Measurements from ENCODE around the gene GGTA1.

GGTA1 gene

DNA sequence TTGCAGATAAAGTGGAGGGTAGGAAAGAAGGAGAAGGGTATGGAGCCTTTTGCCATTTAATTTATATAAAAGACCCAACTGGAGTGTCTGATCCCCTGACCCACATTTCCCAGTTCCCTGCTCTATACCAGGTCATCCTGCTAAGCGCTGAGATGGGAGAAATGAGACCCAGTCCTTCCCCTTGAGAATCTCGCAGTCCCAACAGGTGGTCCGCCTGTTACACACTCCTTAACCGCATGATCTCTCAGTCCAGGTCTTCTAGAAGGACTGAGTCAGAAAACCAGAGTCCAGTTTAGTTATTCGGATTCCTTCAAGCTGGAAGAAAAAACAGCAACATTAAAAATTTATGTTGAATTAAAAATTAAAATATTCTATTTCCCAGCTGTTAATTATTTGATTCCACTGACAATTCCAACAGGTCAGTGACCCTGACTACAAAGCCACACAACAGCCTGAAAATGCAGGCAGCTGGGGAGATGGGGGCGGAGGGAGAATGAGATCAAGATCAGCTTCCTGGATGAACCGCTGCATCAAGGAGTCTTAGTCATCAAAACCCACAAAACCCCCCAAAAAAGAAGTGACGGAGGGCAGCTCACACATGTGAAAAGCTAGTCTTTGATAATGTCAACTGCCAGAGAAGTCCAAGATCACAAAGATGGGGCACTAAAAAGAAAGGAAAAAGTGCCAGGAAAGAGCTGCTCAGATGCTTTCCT is 44.0 kb downstream of the GGTA1 start:
- TF ChIP-seq, protein P1, sequence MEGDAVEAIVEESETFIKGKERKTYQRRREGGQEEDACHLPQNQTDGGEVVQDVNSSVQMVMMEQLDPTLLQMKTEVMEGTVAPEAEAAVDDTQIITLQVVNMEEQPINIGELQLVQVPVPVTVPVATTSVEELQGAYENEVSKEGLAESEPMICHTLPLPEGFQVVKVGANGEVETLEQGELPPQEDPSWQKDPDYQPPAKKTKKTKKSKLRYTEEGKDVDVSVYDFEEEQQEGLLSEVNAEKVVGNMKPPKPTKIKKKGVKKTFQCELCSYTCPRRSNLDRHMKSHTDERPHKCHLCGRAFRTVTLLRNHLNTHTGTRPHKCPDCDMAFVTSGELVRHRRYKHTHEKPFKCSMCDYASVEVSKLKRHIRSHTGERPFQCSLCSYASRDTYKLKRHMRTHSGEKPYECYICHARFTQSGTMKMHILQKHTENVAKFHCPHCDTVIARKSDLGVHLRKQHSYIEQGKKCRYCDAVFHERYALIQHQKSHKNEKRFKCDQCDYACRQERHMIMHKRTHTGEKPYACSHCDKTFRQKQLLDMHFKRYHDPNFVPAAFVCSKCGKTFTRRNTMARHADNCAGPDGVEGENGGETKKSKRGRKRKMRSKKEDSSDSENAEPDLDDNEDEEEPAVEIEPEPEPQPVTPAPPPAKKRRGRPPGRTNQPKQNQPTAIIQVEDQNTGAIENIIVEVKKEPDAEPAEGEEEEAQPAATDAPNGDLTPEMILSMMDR (IDR thresholded peaks at IDR 0.05; ENCODE audit: extremely low read depth, missing control alignments) = no peak

DNA sequence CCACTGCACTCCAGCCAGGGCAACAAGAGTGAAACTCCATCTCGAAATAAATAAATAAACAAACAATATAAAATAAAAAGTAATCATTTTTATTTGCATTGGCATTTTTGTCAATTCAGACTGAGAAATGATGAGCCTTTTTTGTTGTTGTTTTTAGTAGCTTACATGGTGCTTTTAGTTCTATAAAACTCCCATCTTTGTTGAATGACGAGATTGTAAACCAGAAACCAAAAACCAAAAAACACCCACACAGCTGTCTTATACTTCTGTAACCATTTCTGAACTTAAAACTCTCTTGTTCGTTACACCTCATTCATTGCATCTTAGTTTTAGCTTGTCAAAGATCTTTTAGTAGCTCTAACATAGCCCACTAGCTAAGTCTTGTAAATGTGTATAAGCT is 44.7 kb downstream of the GGTA1 start:
- TF ChIP-seq, protein P1 (IDR thresholded peaks at IDR 0.05; ENCODE audit: extremely low read depth, missing control alignments) = no peak
- DNase-seq (ENCODE audit: low spot score) = peak; percentile 25

More for the DNA sequence above, 44.0 kb downstream of the GGTA1 start:
- DNase-seq (ENCODE audit: low spot score) = peak; percentile 40

DNA sequence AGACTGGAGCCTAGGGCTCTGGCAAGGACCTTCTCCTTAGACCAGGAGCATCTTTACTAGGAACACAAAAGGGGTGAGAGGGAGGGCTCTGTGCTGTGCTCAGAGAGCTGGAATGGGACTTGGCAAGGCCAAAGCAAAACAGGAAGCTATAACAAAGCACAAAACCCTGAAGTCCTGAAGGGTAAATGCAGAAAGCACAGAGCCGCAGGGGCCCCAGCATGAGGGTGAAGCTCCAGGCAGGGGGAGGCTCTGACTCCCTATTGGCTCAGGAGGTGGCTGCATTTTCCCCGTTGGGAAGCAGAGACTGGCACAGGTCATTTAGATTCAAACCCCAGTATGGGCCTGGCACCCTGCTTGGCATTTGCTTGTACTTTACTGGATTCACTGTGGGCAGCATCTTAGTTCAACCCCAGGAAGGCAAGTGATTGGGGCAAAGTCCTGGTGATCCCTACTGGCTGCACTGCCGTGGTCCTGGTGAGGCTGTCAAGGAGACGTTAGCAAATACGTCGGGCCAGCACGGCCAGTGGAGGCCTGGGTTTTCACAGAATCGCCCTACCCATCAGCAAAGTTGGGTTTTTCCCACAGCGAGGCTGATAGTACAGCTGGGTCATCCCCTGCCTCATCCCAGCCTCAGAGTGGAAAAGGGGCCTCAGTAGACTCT is 46.3 kb downstream of the GGTA1 start:
- DNase-seq (ENCODE audit: low spot score) = no peak
- TF ChIP-seq, protein P1 (IDR thresholded peaks at IDR 0.05; ENCODE audit: extremely low read depth, missing control alignments) = no peak

DNA sequence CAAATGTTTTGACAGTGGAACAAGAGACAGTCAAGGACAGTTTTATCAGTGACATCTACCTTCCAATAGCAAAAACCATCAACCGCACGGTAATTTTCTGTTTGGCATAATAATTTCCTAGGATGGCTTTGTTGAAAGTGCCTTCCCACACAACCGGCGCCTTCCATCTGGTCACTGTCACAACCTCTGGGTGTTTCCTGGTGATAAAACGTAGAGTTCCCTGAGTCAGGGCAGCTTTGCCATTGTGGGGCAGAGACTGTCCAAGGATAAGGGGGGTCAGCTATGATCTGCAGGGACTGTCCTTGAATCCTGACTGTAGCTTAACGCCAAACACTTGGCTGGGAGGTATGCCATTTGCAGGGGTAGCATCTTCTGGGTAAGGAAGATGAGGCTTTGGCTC is 47.6 kb downstream of the GGTA1 start:
- no peak for DNase-seq (ENCODE audit: low spot score)
- TF ChIP-seq, protein P1 (IDR thresholded peaks at IDR 0.05; ENCODE audit: extremely low read depth, missing control alignments) = no peak

DNA sequence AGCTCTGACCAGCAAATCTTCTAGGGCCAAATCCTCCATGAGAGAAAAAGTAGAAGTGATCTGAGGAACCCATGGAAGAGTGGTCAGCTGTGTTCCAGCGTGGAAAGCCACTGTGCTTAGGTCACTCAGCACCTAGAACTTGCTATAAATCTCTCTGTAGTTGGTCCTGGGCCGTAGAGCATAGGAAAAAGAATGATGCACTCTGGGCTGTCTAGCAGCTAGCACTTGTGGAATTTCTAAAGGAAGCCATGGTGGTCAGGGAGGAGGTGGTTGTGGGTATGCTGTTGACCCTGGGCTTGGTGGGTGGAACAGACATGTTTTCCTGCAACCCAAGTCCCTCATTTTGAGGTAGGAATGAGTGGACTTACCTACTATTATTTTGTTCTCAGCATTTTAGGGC is 48.1 kb downstream of the GGTA1 start:
- DNase-seq (ENCODE audit: low spot score) = no peak
- TF ChIP-seq, protein P1 (IDR thresholded peaks at IDR 0.05; ENCODE audit: extremely low read depth, missing control alignments) = no peak

DNA sequence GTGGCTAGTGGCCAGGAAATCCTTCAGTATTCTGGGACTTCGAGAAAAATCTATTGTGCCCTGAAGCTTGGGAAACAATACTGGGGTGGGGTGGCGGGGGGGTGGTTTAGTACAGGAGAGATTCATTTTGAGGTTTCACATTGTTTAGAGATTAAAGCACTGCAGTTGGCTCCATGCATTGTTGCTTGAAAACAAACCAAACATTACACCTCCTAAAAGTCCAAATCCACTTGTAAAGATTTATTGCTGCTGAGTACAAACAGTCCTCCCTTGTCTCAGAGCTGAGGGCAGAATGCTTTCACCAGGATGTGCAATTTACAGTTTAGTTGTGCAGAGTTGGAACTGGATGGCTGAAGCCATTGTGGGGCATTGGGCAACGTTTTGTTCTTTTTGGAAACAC is 49.4 kb downstream of the GGTA1 start:
- DNase-seq (ENCODE audit: low spot score) = no peak
- TF ChIP-seq, protein P1 (IDR thresholded peaks at IDR 0.05; ENCODE audit: extremely low read depth, missing control alignments) = no peak

DNA sequence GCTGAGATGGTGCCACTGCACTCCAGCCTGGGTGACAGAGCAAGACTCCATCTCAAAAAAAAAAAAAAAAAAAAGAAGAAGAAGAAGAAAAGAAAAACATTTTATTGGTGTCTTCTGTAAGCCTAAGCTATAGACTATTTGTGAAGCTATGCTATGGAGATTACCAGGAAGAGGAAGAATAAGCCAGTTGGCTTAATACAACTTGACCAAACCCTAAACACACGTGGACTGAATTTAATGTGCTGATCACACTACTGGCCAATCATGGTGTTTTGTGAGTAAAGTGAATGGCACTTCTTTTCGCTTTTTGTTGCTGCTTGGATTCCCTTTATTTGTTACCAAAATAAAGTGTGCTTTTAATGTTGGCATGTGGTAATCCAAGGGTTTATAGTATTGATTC is 49.9 kb downstream of the GGTA1 start:
- TF ChIP-seq, protein P1 (IDR thresholded peaks at IDR 0.05; ENCODE audit: extremely low read depth, missing control alignments) = no peak
- no peak for DNase-seq (ENCODE audit: low spot score)
